Hepatocyte (in vitro differentiated cells): ENCODE measurements around the gene FRA10AC1.

Experiments used
- CTCF ChIP-seq: fragments of 200-600 bp; sonication (generic); IDR thresholded peaks from 2 replicates; pipeline ENCODE4 v1.5.1; 2016; ENCODE audit warnings: antibody characterized with exemption, mild to moderate bottlenecking; ENCODE audit not compliant: poor library complexity
- EZH2 ChIP-seq: fragments of 200-600 bp; sonication (generic); IDR thresholded peaks from 2 replicates; pipeline ENCODE4 v1.6.1; 2016; ENCODE audit warnings: antibody characterized with exemption, mild to moderate bottlenecking, borderline replicate concordance
- EZH2phosphoT487 ChIP-seq: fragments of 200-600 bp; sonication (generic); IDR thresholded peaks from one replicate; pipeline ENCODE4 v1.6.1; 2018; ENCODE audit warnings: antibody characterized with exemption, mild to moderate bottlenecking, low read depth, moderate library complexity; ENCODE audit not compliant: unreplicated experiment, severe bottlenecking

- TF ChIP-seq CTCF, result no peak
- TF ChIP-seq EZH2, result no peak
- TF ChIP-seq EZH2phosphoT487, result no peak
Observed at GRCh38 chr10:93673791-93674190, 28.6 kb downstream of the FRA10AC1 start.
